OCI-LY3 (cell line): ENCODE data around the gene HSD17B12.

Experiments used
- EZH2phosphoT487 ChIP-seq: fragments of 200-600 bp; shearing (Covaris generic); IDR thresholded peaks from 2 replicates; pipeline ENCODE4 v1.6.1; 2018; ENCODE audit warnings: antibody characterized with exemption, mixed run types, low read depth
- TF ChIP-seq, protein P1 (sequence below): fragments of 200-600, 300-600 bp; sonication (generic); IDR thresholded peaks from 2 replicates; pipeline ENCODE4 v1.5.1; 2014; ENCODE audit warnings: antibody characterized with exemption, low read length, low read depth

DNA sequence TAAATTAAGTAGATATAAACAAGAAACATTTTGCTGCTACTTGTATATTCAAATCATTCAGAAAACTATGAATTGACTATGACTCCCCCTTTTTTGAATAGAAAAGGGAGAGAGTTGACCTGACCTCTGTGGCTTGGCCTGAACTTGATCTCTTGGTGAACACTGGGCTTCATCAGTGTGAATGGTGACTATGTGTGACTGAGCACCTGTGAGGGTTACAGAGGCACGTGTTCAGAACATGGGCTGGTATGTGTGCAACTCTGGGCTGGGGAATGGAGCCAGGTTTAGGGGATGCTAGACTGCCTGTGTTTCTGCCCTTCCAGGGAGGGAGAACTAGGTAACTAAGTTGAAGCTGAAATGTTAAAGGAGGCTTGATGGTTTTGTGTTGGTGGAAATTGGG lies 29.2 kb downstream of the HSD17B12 start:
- TF ChIP-seq, protein P1, sequence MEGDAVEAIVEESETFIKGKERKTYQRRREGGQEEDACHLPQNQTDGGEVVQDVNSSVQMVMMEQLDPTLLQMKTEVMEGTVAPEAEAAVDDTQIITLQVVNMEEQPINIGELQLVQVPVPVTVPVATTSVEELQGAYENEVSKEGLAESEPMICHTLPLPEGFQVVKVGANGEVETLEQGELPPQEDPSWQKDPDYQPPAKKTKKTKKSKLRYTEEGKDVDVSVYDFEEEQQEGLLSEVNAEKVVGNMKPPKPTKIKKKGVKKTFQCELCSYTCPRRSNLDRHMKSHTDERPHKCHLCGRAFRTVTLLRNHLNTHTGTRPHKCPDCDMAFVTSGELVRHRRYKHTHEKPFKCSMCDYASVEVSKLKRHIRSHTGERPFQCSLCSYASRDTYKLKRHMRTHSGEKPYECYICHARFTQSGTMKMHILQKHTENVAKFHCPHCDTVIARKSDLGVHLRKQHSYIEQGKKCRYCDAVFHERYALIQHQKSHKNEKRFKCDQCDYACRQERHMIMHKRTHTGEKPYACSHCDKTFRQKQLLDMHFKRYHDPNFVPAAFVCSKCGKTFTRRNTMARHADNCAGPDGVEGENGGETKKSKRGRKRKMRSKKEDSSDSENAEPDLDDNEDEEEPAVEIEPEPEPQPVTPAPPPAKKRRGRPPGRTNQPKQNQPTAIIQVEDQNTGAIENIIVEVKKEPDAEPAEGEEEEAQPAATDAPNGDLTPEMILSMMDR: no peak
- no peak for TF ChIP-seq EZH2phosphoT487
